Adrenal gland (tissue), 5 donors: Measurements from ENCODE around the gene ZNF385A.

Experiments used
- POLR2A ChIP-seq, 2 donors: fragments of 450-650 bp; IDR thresholded peaks; one replicate each; pipeline ENCODE4 v1.6.1; 2017; ENCODE audit warnings: antibody characterized with exemption in 2 of 2, mild to moderate bottlenecking in 2 of 2, moderate library complexity in 1 of 2
- TF ChIP-seq, protein P1 (sequence below), 6 experiments: fragments of 450-650 bp in 4 of 6; fragments of 200-600 bp in 2 of 6; sonication (generic) in 1 of 6; IDR thresholded peaks; 1 replicate in 5 of 6; 2 replicates in 1 of 6; pipeline versions ENCODE4 v1.5.1 to v1.8.0; 2016 to 2021; ENCODE audit warnings: antibody characterized with exemption in 6 of 6, mild to moderate bottlenecking in 2 of 6, moderate library complexity in 1 of 6
- donor health status: DM: no; HTN: no; CAD: no.

DNA sequence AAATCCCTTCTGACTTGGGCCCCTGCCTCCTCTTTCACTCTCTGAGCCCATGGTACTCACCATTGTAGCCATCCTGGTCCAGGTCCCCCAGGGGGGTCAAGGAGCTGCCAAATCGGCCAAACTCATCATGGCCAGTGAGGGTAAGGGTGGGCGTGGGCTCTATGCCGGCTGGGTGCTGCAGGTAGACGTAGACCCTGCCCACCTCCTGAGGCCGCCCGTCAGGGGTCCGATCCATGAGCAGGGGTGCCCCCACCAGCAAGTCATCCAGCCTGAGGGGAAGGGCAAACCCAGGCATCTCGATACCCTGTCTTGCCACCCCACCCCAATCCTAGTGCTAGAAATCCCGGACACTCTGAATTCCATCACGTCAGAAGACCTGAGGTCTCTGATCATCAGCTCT, 20.6 kb upstream of the ZNF385A start:
- TF ChIP-seq, protein P1, sequence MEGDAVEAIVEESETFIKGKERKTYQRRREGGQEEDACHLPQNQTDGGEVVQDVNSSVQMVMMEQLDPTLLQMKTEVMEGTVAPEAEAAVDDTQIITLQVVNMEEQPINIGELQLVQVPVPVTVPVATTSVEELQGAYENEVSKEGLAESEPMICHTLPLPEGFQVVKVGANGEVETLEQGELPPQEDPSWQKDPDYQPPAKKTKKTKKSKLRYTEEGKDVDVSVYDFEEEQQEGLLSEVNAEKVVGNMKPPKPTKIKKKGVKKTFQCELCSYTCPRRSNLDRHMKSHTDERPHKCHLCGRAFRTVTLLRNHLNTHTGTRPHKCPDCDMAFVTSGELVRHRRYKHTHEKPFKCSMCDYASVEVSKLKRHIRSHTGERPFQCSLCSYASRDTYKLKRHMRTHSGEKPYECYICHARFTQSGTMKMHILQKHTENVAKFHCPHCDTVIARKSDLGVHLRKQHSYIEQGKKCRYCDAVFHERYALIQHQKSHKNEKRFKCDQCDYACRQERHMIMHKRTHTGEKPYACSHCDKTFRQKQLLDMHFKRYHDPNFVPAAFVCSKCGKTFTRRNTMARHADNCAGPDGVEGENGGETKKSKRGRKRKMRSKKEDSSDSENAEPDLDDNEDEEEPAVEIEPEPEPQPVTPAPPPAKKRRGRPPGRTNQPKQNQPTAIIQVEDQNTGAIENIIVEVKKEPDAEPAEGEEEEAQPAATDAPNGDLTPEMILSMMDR (IDR thresholded peaks at IDR 0.05) = no peak
- TF ChIP-seq POLR2A (IDR thresholded peaks at IDR 0.05) = no peak
